RWPE2 (cell line): ENCODE results near the gene CARD11.

Experiments
- ATAC-seq: fragments of 200-7000 bp; cut with Tn5 transposase; 3 replicates; pipeline ENCODE4 v1.9.1; 2021; ENCODE audit warnings: low read depth
- DNase-seq: peaks from one replicate; pipeline ENCODE4 v3.0.0-alpha.2; 2020; ENCODE audit warnings: low spot score
- H3K27ac ChIP-seq: fragments of 450-650 bp; 2 replicates; pipeline ENCODE4 v1.5.1; 2017; ENCODE audit warnings: mild to moderate bottlenecking; ENCODE audit not compliant: poor library complexity, severe bottlenecking
- H3K27me3 ChIP-seq: fragments of 250-450 bp; sonication (Bioruptor Pico); 2 replicates; pipeline ENCODE4 v1.5.1; 2021; ENCODE audit warnings: mild to moderate bottlenecking, moderate library complexity; ENCODE audit not compliant: insufficient read depth, poor library complexity, severe bottlenecking
- H3K36me3 ChIP-seq: fragments of 250-450 bp; sonication (Bioruptor Pico); 2 replicates; pipeline ENCODE4 v1.5.1; 2020; ENCODE audit warnings: low read depth, mild to moderate bottlenecking, moderate library complexity
- H3K4me1 ChIP-seq: fragments of 250-450 bp; sonication (Bioruptor Pico); 2 replicates; pipeline ENCODE4 v1.5.1; 2021; ENCODE audit warnings: mild to moderate bottlenecking, moderate library complexity; ENCODE audit not compliant: insufficient read depth, poor library complexity, severe bottlenecking
- H3K4me3 ChIP-seq: fragments of 250-450 bp; sonication (Bioruptor Pico); 2 replicates; pipeline ENCODE4 v1.5.1; 2021; ENCODE audit warnings: mild to moderate bottlenecking, moderate library complexity; ENCODE audit not compliant: severe bottlenecking
- H3K9me3 ChIP-seq: fragments of 250-450 bp; sonication (Bioruptor Pico); 2 replicates; pipeline ENCODE4 v1.5.1; 2021; ENCODE audit warnings: mild to moderate bottlenecking, moderate library complexity; ENCODE audit not compliant: severe bottlenecking
- TF ChIP-seq, protein P1 (sequence below): fragments of 450-650 bp; IDR thresholded peaks from one replicate; pipeline ENCODE4 v1.5.1; 2017; ENCODE audit warnings: mild to moderate bottlenecking, moderate library complexity; ENCODE audit not compliant: poor library complexity, severe bottlenecking

CARD11 gene

DNA sequence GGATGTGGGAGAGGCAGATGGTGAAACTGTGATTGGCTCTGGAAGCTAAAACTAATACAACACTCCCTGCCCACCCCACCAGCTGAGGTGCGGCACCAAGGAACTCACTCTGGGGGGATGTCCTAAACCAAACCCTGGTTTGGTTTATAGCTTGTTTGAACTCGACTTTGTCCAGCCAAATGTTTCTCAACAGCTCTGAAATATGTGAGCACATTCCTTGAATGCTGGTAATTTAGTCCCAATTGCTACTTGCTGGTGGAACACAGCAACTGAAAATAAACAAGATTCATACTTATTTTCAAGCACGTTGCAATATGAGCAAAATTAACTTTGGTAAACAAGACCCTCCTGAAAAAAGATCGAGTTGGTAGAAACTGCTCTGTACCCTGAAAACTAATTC, 39.7 kb upstream of the CARD11 start:
- no peak for DNase-seq
- no peaks in the 10 kb centered on the region for H3K36me3 ChIP-seq
- no peak for ATAC-seq
- no peaks in the 10 kb centered on the region for H3K9me3 ChIP-seq
- no peaks in the 10 kb centered on the region for H3K27me3 ChIP-seq
- H3K4me3 ChIP-seq: no peak overlapping the region
- TF ChIP-seq, protein P1, sequence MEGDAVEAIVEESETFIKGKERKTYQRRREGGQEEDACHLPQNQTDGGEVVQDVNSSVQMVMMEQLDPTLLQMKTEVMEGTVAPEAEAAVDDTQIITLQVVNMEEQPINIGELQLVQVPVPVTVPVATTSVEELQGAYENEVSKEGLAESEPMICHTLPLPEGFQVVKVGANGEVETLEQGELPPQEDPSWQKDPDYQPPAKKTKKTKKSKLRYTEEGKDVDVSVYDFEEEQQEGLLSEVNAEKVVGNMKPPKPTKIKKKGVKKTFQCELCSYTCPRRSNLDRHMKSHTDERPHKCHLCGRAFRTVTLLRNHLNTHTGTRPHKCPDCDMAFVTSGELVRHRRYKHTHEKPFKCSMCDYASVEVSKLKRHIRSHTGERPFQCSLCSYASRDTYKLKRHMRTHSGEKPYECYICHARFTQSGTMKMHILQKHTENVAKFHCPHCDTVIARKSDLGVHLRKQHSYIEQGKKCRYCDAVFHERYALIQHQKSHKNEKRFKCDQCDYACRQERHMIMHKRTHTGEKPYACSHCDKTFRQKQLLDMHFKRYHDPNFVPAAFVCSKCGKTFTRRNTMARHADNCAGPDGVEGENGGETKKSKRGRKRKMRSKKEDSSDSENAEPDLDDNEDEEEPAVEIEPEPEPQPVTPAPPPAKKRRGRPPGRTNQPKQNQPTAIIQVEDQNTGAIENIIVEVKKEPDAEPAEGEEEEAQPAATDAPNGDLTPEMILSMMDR: no peak
- no peak overlapping the region for H3K27ac ChIP-seq
- H3K4me1 ChIP-seq: no peaks in the 10 kb centered on the region

DNA sequence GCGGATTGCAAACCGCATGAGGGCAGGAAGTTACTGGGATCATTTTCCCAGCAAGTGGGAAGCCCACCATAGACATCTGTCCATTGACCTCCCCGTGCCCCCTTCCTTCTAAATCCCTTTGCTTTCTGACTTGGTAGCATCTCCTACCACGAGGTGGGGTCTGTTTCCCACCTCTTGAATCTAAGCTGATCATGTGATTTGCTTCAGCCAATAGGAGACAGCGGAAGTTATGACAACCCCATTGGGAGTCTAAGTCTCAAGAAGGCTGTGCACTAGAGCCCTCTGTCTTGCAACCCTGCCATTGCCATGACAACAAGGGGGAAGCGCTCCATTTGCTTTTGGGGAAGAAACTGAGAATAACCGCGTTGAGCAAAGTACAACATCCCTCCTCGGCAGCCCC, 39.2 kb upstream of the CARD11 start:
- no peaks in the 10 kb centered on the region for H3K9me3 ChIP-seq
- H3K36me3 ChIP-seq: no peaks in the 10 kb centered on the region
- no peak overlapping the region for H3K4me3 ChIP-seq
- TF ChIP-seq, protein P1: no peak
- no peak overlapping the region for H3K27ac ChIP-seq
- H3K4me1 ChIP-seq: no peaks in the 10 kb centered on the region
- no peak for DNase-seq
- H3K27me3 ChIP-seq: no peaks in the 10 kb centered on the region
- ATAC-seq: no peak

GRCh38 chr7:3082386-3082785, 38.7 kb upstream of the CARD11 start:
- Histone ChIP-seq H3K9me3 (no peaks in the 10 kb centered on the region), H3K4me3 (no peak overlapping the region), H3K4me1 (no peaks in the 10 kb centered on the region), H3K27me3 (no peaks in the 10 kb centered on the region), H3K27ac (no peak overlapping the region), H3K36me3 (no peaks in the 10 kb centered on the region)
- TF ChIP-seq, protein P1: no peak
- no peak for DNase-seq
- ATAC-seq: no peak

DNA sequence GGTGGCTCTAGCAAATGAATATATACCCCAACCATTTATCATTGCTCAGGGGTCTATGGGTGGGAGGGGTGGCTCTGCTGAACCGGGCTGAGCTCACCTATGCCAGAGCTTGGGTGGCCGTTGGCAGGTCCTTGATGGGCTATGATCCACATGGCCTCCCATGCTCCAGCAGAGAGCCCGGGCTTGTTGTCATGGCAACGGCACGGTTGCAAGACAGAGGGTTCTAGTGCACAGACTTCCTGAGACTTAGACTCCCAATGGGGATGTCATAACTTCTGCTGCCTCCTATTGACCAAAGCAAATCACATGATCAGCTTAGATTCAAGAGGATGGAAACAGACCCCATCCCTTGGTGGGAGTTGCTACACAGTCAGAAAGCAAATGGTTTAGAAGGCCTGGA, 36.4 kb upstream of the CARD11 start:
- Histone ChIP-seq H3K4me3 (no peak overlapping the region), H3K4me1 (no peaks in the 10 kb centered on the region), H3K9me3 (no peaks in the 10 kb centered on the region), H3K36me3 (no peaks in the 10 kb centered on the region), H3K27ac (no peak overlapping the region), H3K27me3 (no peaks in the 10 kb centered on the region)
- TF ChIP-seq, protein P1: no peak
- ATAC-seq (no peak), DNase-seq (no peak)

DNA sequence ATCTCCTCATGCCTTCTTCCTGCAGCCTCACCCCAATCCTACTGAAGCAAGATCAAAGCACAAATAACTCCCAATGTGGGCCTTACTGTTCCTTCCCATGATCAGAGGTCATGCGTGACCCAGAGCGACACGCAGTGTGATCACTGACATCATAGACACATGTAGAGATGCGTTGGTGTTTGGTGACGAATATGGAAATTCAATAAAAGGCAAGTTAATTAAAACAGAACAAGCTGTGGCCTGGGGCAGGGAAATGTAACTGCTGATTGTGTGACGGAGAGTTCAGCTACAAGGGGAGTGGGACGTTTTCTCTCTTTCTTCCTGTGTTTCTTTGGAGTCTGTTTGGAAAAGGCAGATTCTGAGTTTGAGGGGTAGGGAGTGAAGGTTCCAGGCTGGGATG, 34.8 kb upstream of the CARD11 start:
- no peaks in the 10 kb centered on the region for H3K36me3 ChIP-seq
- ATAC-seq (no peak), DNase-seq (no peak)
- H3K27me3 ChIP-seq: no peaks in the 10 kb centered on the region
- TF ChIP-seq, protein P1: no peak
- H3K27ac ChIP-seq: no peak overlapping the region
- no peak overlapping the region for H3K4me3 ChIP-seq
- no peaks in the 10 kb centered on the region for H3K9me3 ChIP-seq
- no peaks in the 10 kb centered on the region for H3K4me1 ChIP-seq
